Right forelimb (tissue), 1 donor: ENCODE data around the gene PPM1L.
A peak's percentile ranks its signal among the peaks of the same experiment; 100 is the strongest.
"Not testable (repeated sequence)": the region's sequence is repeated elsewhere in the genome, so short reads cannot be mapped to it uniquely, and the experiment has no call there.

Source experiments
- DNase-seq: peaks from one replicate; pipeline ENCODE4 v3.0.0-alpha.2; 2018

PPM1L gene

DNA sequence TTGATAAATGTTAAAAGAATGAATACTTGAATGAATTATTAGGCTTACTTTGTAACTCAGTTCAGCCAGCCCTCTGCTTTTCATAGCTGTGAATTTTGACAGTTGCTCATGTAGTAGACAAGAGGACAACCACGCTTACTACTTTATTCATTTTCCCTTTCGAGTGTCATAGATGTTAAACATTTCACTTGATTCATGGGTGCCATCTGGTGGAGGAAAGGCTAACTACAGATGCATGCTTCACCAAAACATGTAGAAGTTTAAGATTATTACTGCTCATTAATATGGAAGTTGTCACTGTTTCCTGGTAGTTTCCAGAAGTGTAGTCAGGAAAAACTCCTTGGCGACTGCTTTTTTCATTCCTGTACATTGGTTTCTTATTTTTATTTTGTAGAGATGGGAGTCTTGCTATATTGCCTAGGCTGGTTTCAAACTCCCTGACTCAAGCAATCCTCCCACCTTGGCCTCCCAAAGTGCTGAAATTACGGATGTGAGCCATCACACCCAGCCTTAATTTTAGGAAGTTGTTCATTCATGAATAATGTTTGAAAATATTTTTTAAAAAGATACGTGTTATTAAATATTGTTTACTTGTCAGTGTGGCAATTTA is 186.0 kb downstream of the PPM1L start:
- DNase-seq: peak; percentile 68

DNA sequence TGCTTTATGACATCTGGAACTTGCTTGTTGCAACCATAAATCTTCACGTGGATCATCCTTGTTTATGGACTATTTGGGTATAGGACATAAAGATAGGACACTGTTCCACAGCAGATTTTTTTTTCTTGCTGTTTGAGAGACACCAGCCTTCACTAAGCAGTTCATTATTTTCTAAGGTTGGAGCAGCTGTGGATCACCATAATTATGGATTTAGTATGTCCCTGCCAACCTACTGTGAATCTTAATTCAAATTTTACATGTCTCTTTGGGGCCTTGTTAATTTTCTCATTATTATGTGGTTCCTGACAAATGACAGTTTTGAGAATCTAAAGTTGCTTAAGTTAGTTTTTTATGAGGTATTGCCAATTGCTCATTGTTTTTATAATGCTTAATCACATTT is 188.0 kb downstream of the PPM1L start:
- DNase-seq: no peak

DNA sequence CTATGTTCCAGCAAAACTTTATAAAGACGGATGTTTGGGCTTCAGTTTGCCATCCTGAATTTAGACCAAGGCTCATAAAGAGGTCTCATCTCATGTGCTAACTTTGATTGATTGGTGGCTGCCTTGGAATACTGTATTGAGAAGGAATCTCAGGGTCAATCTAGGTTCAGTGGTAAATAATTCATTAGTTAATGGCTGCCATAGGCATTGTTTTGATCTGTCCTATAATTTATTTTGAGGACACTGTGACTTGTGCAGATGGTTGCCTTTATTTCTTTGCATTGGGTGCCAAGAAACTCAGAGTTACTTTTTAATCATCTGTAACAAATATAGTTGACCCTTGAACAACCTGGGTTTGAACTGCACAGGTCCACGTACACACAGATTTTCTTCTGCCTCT is 189.3 kb downstream of the PPM1L start:
- DNase-seq: no peak

DNA sequence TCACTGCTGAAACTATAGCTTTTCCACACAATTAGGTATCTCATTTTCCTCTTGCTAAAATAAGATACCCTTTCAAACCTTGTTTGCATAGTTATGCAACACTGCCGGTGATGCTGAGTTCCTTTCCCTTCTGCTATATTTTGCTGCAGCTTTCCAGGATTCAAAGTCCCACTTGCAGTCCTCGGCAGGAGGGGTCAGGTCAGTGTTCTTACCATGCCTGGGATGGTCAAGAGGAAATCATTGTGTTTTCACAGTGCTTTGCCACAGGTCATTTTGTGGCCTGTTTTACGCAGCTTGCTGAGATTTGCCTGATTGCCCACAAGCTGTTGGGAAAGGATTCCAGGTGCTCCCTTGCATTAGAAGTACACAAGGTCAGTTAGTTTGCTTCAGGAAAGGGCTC is 192.2 kb downstream of the PPM1L start:
- no peak for DNase-seq

DNA sequence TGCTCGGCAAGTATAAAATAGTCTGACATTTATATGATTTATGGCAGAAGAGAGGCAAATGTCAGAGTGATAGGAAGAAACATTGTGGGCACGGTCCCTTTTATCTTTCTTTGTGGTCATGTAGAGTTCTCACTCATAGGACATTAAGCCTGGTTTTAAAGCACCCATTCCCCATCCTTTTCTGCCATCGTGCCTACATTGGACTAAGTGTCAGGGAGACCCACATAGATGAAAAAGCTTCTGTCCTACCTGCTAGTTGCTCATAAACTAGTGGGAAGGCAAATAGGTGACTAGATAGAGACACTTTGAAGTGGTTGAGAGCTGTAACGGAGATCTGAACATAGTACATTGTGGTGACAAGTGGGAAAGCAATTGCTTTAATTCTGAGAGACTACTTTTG is 193.4 kb downstream of the PPM1L start:
- DNase-seq: no peak

DNA sequence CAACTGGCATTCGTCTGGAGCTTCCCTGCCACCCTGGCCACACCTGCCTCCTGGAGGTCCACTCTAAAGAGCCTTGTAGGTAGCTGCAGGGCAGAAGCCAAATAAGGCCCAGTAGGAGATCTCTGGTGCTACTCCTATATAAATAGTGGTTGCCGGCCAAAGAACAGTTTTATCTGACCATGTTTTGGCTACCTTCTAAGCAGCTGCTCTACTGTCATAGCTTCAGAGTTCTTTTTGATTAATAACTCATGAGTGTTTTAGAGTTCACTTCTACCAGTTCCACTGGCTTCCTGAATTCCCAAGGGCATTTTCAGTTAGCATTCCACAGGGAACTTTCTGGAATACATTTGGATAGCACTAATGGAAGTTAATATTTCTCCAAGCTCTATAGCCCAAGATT is 194.5 kb downstream of the PPM1L start:
- no peak for DNase-seq

DNA sequence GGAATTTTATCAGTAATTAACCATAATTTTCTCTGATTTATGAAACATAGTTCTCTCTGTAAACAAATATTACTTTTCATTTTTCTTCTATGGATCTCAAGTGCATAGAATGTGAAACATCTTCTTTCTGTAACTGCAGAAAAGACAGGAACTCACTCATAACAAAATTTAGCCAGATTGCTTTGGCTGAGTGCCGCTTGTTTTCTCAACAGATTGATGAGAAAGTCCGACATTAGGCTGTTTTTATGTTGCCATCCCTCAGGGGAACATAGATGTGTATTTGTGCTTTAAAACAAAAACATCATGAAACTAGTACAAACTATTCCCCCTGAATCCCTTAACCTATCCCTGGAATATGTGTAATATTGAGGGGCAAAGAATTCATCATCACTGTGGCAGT is 194.9 kb downstream of the PPM1L start:
- no peak for DNase-seq

DNA sequence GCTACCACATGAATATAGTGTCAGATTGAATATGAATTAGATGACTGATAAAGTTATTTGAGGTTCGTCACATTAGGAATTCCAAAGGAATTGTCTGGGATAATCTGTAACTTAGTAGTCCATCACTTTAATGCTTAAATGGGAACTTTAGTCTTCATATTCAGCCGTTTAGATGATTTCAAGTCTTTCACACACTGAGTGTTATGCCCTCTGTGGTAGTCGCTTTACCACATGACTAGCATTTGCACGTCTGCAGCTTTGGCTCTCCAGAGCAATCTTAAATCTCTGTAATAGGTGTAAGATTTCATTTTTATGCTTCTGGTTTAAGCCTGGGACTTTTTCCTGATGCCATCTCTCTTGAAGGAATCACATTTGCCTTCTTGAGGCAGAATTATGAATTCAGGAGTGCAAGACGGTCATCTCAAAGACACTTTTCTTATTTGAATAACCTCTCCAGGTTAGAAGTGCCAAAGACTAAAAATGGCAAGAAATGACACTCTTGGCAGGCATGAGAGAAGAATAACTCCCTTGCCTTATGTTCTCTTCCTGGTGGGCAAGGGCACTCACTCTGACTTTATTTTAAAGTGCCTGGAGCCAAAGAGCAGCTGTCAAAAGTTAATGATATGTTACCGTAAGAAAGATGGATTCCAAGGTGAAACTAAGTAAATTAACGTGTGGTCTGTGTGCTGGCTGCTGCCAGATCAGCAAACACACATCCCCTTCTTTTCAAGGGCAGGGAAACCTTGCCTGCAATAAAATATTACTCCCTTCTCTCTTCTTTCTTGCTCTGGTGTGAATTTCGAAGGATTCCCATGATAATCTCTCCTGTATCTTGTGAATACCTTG is 195.8 kb downstream of the PPM1L start:
- DNase-seq: no peak

DNA sequence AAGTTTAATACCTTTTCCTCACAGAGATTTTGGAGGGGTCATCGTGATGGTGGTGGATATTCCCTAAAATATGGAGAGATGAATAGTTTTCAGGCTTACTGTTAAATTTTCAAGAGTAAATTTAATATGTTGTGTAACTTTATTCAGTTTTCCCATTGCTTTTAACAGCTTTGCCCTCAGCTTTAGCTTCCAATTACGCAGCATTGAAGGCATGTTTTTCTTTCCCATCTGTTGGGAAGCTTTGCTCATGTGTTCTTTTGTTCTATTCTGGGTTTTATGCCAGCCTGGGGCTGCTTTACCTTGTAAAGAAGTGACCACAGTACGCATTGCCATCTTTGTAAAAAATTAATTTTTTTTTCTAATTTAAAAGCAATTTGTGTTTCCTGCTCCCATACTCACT is 197.7 kb downstream of the PPM1L start:
- DNase-seq: no peak

DNA sequence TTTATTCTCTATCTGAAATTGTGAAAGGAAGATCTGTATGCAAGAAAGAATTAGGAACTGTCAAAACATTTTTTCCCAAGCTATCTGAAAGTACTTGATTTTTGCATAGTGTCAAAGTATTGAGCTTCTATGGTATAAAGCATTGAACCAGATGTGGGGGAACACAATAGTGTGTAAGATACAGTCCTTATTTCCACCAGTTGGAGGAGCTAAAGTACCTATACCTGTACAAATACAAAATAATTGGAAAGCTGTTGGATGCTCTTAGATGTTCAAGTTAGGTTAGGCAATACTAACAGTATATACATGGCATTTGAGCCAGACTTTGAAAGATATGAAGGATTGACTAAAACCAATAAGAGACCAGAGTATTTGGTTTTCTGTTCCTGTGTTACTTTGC is 200.8 kb downstream of the PPM1L start:
- DNase-seq: no peak

DNA sequence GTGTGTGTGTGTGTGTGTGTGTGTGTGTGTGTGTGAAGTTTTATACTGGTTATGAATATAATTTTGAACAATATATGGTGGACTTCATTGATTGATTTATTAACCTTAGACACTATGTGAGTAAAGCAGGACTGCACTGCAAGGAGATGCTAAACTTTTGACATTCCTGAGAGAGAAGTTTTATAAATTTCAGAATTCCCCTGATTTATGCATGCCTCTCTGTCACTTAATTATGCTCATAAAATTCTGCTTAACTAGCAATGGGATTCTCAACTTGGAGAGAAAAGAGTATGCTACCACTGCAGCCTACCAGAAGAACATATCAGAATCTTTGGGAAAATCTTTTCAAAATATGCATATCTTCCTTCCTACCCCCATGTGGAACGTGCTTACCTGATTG is 204.5 kb downstream of the PPM1L start:
- no peak for DNase-seq

DNA sequence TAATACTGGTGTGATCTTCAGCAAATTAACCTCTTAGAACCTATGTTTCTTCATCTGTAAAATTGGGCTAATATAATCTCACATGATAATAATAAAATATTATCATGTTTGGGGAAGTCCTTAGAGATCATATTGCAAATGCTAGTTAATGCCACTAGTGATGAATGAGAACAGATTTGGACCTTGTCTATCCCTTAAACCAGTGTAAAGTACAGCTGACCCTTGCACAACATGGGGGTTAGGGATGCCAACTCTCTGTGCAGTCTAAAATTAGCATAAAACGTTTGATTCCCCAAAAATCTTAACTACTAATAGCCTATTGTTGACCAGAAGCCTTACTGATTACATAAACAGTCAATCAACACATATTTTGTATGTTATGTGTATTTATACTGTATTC is 207.9 kb downstream of the PPM1L start:
- DNase-seq: no peak

DNA sequence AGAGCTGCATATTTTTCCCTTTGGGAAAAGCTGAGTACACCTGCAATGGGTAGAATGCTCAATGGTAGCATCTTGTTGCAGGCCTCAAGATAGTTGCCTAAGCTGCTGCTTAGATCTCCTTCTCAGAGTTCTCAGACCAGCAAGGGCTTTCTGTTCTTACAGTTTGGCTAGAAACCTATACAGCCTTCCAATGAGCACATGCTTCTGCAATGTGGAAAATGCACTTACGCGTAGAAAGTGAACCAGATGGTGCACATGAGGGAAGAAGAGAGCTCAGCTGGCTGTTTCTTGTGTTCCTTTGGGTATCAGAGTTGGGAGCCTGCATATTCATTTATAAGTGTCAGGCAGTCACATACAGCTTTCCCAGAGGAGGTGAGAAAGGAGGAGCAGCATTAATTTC is 212.7 kb downstream of the PPM1L start:
- no peak for DNase-seq

DNA sequence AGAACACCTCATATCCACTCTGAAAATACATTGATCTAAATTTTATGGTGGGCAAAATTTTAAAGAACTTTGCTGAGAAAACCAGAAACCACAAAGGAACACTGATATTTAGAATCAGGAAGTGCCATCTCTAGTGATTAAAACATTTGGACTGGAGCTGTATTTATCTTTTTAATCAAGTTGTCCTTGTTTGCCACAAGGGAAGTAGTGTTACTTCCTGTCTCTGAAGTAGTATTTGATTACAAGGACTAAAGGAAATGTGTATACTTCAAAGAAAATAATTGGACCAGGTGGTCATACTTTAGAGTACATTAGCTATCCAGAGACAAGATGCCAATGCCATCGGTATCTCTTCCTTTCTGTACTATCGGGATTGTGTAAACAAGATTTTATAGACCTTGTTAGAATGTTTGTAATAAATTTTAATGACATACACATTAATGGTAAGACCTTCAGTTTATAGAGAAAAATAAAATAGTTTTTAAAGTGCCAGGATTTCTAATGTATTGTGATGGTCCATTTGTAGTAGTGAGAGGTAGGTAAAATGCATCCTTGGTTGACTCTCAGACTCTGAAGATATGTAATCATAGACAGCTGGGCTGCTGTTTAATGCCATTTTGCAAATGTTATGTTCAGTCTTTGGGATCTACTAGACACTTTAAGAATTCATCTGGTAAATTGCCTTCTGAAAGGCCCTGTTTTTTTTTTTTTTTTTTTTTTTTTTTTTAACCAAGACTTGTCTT is 217.2 kb downstream of the PPM1L start:
- no peak for DNase-seq

DNA sequence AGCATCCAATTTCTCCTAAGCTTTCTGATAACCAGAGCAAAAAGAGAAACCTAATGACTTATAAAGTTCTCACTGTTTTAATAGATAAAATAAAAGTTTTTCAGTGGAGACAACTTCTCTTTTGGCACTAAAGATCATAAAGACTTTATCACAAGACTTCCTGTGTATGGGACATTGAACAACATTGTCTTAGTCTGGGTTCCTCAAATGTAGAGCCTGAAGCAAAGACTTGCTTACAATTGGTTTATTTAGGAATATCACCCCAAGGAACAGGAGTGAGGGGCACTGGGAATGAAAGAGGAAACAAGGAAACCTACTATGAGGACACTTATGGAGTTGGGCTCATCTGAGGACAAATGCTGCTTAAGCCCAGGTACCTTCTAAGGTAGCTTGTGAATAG is 221.7 kb downstream of the PPM1L start:
- DNase-seq: no peak

DNA sequence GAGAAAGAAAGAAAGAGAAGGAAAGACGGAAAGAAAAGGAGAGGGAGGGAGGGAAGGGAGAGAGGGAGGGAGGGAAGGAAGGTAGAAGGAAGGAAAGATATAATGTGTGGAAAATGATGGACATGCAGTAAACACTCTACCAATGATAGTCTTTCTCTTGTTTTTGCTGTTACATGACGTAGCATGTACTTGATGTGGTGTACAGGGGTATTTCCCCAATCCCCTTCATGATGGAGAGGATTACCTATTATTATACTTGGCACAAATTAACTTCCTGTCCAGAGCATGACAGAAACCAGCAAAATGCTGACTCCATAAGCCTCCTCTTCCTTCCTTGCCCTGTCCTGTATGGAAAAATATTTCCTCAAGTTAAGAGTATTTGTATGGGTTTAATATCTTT is 224.7 kb downstream of the PPM1L start:
- DNase-seq: no peak

DNA sequence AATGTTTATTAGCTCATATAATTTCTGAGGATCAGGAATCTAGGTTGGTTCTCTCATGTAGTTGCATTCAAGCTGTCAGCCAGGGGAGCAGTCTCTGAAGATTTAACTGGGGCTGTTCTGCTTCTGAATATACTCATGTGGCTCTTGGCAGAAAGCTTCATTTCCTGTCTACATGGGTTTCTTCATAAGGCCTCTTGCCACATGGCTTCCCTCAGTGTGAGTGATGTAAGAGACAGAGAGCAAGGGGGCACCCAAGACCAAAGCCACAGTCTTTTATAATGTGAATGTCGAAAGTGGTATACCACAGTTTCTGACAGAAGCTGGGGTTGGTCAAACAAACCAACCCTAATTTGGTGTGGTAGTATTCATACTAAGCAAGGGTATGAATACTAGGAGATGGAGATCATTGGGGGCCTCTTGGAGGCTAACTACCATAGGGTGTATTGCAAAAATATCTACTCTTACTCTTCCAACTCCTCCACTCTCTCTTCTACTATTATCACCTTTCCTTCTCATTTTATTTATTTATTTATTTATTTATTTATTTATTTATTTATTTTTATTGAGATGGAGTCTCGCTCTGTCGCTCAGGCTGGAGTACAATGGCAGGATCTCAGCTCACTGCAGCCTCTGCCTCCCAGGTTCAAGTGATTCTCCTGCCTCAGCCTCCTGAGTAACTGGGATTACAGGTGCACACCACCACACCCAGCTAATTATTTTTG is 225.3 kb downstream of the PPM1L start:
- no peak for DNase-seq

DNA sequence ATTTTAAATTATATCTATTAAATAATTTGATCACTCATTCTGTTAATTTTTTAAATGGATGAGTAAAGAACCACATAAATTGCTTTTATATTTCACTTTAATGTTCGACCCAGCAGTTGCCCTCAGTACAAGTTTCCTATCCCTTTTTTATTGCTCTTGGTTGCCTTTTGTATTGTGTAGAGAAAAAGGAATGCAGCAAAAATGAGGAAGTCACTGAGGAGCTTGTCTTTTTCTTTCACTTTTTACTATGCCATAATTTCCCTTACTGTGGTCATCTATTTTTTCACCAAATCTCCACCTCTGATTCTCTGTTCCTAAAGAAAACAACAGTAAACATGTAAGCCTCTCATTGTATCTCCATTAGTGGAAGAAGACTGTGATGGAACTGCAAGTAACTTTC is 226.5 kb downstream of the PPM1L start:
- DNase-seq: no peak

DNA sequence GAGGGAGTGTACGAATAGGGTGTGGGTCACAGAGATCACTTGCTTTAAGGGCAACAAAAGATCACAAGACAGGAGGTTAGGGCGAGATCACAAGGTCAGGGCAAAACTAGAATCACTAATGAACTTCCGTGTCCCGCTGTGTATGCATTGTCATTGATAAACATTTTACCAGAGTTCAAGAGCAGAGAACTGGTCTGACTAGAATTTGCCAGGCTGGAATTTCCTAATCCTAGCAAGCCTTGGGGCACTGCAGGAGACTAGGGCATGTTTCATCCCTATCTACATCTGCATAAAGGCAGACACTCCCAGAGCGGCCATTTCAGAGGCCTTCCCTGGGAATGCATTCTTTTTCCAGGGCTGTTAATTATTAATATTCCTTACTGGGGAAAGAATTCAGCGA is 227.9 kb downstream of the PPM1L start:
- not testable (repeated sequence) for DNase-seq

DNA sequence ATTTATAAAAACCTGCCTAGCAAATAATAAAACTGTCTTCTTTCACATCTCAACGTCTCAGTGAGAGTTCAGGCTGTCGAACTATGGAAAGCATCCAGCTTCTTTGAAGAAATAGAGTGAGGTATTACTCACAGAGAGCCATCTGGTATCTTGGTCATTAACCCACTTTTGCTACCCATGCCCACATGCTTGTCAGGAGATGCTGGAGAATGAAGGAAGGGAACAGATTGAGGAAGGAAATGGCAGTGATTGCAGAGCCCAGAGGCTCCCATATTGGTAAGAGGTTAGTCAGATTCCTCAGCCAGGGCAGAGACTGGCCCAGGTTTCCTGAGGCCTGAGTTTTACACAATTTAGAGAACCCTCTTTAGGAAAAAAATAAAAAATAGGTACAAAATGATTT is 230.0 kb downstream of the PPM1L start:
- no peak for DNase-seq

DNA sequence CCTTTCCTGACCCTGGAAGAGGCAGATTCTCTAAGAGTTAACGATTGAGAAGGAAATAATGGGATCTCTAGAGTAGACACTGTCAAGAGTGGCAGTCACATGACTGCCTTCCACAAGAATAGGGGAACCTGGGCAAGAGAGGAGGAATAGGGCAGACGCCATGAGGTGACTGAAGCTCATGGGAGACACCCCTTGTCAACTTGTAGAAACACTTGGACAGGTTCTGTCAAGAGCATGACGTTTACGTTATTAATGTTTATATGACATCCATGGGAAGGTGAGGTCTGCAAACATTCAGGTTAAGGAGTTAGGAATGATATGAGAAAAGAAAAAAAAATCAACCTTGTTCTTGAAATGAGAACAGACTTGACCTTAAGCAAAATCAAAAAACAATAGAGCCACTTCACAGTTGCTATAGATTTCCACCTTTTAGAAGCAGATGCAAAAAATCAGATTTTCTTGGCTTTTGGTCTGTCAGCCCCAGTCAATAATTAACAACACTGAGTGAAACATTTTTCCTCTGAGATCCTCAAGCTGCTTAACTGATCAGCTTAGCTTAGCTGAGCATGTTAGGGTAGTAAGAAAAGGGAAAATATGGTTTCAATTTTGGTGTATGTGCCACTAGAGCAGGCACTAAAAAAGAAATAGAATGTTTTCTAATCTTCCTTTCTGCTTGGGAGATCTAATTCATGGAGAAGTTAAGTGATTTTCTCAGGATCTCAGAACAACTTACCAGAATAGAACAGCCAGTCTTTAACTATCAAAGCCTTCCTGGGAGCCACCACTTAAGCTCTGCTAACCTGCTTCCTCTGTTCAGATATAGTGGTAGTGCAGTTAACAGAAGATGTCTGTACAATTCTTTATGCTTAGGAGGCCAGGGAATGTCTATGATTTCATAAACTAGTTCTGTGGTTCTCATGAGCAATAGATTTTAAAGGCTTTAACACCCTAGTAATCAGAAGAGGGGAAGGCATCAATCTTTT is 232.2 kb downstream of the PPM1L start:
- DNase-seq: no peak

DNA sequence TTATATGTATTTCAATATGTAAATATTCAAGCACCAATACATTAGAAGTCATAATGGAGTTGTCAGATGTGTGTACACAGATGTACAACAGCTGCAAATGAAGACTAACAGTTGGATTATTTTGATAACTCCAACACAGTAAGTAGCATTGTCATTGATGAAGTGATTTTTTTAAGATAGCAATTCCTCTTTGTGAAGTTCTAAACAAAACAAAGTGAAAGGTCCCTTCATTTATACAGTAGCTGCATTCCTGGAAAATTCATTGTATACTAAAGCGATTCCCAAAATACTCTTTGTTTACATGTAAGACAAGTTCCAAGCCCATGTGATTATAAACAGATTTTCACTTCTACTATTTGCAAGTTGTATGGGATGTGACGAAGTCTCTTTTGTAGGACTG is 234.4 kb downstream of the PPM1L start:
- no peak for DNase-seq
